ENCODE measurements around the gene PLEKHJ1.

Gene PLEKHJ1

GRCh38 chr19:2269244-2270156 lies 33.4 kb upstream of the PLEKHJ1 start:
- peak; percentile 97 for DNase-seq (ENCODE audit: low read depth)

GRCh38 chr19:2268861-2269243 lies 32.7 kb upstream of the PLEKHJ1 start:
- no peak for DNase-seq (ENCODE audit: low read depth)

DNA sequence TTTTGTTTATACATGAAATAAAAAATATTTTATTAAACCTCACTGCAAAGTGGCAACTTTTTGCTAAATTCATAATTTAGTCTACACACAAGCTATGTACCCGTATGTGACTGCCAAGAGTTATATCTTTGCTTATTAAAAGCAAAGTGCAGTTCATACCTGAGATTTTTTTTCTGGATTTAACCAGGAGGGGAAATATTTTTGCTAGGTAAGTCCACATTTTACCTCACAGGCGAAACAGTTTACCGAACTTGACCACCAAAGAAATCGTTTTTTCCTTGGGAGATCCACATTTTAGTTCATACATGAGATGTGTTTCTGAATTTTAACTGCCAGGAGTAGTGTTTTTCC lies 32.3 kb upstream of the PLEKHJ1 start:
- DNase-seq (ENCODE audit: low read depth): no peak

DNA sequence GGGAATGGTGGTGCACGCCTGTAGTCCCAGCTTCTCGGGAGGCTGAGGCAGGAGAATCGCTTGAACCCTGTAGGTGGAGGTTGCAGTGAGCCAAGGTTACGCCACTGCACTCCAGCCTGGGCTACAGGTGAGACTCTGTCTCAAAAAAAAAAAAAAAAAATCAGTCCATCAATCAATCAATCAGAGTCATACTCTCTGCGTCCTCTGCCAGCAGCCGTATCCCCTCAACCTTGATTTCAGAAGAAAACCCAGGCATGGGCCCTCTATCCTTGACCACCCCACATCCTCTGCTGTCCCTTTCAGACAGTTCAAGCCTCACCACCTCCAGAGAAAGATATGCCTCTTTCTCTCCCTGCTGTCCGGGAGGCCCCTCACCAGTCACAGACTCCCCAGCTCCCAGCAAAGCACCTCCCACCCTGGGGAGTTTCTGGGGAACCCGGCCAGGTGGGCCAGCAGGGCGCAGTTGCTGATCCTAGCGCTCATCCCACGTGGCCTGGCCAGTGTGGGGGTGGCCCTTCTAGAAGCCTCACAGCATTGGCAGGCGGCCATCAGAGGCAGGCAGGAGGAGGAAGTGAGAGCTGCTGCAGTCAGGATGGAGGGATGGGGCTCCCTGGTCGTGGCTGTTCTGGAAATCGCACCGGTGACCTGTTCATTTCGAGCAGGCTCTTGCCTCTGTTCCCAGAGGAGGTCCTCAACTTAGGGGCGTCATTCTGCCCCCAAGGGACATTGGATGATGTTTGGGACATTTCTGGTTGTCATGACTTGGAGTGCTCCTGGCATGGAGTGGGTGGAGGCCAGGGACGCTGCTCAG lies 30.3 kb upstream of the PLEKHJ1 start:
- DNase-seq (ENCODE audit: low read depth): peak; percentile 64

- DNase-seq (ENCODE audit: low read depth): peak; percentile 54
Observed at GRCh38 chr19:2261438-2262172, 25.5 kb upstream of the PLEKHJ1 start.

DNA sequence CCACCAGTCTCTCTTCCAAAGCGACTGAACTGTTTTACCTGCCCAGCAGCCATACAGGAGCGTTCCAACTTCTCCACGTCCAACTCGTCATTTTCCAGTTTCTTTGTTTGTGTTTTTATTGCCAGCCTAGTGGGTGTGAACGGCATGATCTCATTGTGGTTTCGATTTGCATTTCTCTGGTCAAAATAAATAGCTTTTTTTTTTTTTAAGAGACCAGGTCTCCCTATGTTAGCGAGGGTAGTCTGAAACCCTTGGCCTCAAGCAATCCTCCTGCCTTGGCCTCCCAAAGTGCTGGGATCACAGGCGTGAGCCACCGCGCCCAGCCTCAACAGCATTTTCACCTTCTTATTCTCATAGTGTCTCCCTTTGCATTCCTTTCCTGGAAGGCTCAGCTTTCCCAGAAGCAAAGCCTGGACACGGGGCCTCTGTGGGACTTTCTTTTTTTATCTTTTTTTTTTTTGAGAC lies 24.2 kb upstream of the PLEKHJ1 start:
- peak; percentile 55 for DNase-seq (ENCODE audit: low read depth)

DNA sequence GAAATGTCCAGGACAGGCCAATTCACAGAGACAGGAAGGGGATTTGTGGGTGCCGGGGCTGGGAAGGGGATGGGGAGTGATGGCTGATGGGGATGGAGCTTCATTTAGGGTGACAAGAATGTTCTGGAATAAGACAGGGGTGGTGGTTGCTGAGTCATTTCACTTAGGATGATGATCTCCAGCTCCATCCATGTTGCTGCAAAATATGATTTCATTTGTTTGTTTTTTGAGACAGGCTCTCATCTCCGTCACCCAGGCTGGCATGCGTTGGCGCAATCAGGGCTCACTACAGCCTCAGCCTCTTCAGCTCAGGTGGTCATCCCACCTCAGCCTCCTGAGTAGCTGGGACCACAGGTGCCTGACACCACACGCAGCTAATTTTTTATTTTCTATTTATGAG lies 23.2 kb upstream of the PLEKHJ1 start:
- DNase-seq (ENCODE audit: low read depth): peak; percentile 48

- DNase-seq (ENCODE audit: low read depth): no peak
Observed at GRCh38 chr19:2255982-2256685, 20.0 kb upstream of the PLEKHJ1 start, which contains the start of gene JSRP1. TSS of gene JSRP1 (minus strand) at chr19:2256417. CDS start at chr19:2255314, 1,103 bp downstream.

GRCh38 chr19:2255112-2255845 lies 19.1 kb upstream of the PLEKHJ1 start:
- no peak for DNase-seq (ENCODE audit: low read depth)

- no peak for DNase-seq (ENCODE audit: low read depth)
Observed at GRCh38 chr19:2254064-2254872, 18.1 kb upstream of the PLEKHJ1 start.

GRCh38 chr19:2253106-2254063 lies 17.3 kb upstream of the PLEKHJ1 start:
- DNase-seq (ENCODE audit: low read depth): no peak

DNA sequence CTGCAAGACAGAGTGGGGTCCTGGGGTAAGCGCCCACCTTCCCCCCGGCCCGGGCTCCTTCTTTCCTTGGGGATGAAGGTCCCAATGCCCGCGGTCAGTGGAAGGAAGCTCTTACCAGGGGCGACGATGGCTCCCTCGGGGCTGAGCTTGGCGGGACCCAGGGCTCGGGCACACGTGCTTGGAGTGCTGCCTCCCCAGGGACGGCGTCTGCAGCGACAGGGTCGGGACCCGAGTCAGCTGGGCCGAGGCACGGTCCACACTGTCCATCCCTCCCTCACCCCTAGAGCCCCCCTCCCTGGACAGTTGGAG lies 16.6 kb upstream of the PLEKHJ1 start:
- DNase-seq (ENCODE audit: low read depth): no peak

DNA sequence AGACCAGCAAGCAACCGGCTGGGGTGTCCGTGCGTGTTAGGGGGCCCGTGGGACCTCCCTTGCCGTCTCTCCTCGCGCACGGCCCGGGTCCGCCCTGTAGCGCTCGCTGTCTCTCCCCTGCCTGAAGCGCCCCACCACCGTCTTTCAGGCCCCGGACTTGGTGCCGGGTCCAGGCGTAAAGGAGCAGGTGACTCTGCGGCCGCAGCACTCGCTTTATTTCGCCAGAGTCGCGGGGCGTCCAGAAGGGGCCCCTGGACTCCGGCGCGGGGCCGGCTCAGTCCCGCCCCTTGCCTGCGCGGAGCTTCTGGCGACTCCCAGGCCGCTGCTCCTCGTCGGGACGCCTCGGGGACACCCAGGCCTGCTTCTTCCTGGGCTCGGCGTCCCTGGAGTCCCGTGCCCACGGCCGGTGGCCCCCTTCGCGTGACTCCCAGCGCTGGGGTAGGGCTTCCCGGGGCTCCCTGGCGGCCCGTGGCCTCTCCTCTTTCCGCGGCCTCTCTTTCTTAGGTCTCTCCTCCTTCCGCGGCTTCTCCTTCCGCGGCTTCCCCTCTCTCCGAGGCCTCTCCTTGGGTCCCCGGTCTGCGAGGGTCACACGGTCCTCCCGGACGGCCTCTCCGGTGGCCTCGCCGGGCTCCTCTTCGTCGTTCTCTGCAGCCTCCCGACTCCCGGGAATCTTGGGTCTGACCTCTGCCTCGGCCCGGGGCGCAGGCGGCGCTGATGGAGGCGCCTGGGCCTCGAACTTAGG lies 16.1 kb upstream of the PLEKHJ1 start:
- no peak for DNase-seq (ENCODE audit: low read depth)

DNA sequence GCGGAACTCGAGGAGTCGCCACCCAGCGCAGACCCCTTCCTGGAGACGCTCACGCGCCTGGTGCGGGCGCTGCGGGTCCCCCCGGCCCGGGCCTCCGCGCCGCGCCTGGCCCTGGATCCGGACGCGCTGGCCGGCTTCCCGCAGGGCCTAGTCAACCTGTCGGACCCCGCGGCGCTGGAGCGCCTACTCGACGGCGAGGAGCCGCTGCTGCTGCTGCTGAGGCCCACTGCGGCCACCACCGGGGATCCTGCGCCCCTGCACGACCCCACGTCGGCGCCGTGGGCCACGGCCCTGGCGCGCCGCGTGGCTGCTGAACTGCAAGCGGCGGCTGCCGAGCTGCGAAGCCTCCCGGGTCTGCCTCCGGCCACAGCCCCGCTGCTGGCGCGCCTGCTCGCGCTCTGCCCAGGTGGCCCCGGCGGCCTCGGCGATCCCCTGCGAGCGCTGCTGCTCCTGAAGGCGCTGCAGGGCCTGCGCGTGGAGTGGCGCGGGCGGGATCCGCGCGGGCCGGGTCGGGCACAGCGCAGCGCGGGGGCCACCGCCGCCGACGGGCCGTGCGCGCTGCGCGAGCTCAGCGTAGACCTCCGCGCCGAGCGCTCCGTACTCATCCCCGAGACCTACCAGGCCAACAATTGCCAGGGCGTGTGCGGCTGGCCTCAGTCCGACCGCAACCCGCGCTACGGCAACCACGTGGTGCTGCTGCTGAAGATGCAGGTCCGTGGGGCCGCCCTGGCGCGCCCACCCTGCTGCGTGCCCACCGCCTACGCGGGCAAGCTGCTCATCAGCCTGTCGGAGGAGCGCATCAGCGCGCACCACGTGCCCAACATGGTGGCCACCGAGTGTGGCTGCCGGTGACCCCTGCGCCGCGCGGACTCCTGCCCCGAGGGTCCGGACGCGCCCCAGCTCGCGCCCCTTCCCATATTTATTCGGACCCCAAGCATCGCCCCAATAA lies 15.3 kb upstream of the PLEKHJ1 start:
- DNase-seq (ENCODE audit: low read depth): no peak

DNA sequence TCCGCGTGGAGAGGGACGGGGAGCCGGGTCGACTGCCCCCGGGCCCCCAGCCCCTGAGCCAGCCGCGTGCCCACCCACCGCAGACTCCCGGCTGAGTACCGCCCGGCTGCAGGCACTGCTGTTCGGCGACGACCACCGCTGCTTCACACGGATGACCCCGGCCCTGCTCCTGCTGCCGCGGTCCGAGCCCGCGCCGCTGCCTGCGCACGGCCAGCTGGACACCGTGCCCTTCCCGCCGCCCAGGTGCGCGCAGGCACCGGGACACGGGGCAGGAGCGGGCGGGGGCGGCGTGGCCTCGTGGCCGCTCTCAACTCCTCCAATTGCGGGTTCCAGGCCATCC lies 14.6 kb upstream of the PLEKHJ1 start:
- no peak for DNase-seq (ENCODE audit: low read depth)

DNA sequence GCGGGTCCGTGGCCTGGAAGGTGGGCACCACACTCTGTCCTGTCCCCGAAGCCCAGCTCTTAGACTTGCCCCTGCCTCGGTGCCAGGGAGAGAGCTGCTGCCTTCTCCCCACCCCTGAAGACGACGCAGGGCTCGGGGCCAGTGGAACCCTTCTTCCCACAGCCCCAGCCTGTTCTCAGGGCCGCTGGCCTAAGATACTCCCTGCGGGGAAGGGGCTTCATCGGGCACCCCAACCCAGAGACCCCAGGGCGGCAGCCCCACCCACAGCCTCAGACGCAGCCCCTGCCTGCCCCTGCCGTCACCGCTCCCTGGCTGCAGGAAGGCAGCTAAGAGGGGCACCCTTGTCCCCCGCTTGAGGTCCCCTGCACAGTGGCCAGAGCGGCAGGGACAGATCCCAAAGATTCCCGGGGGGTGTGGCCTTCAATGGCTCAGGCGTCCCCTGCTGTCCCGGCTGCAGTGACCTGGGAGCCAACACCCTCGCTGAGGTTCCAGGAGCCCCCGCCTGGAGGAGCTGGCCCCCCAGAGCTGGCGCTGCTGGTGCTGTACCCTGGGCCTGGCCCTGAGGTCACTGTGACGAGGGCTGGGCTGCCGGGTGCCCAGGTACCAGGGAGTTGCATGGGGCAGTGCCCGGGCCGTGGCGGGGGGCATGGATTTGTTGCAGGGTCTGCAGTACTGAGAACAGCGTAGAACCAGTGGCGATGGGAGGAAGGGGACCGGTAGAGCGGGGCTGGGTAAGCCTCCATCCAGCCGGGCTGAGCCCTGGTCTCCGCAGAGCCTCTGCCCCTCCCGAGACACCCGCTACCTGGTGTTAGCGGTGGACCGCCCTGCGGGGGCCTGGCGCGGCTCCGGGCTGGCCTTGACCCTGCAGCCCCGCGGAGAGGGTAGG lies 14.0 kb upstream of the PLEKHJ1 start:
- no peak for DNase-seq (ENCODE audit: low read depth)
